PFSK-1 (cell line): Measurements from ENCODE around the gene FEZF2.

ENCODE experiments used
- FOXP2 ChIP-seq: optimal IDR thresholded peaks from 2 replicates; pipeline ENCODE3; 2011; ENCODE audit warnings: borderline replicate concordance, control low read depth, inconsistent platforms; ENCODE audit not compliant: insufficient read depth; ENCODE audit errors: extremely low read length, extremely low read depth
- POLR2AphosphoS5 ChIP-seq: IDR thresholded peaks from 2 replicates; pipeline ENCODE4 v1.6.1; 2012; ENCODE audit warnings: low read depth, mild to moderate bottlenecking, control low read depth, low read length, moderate library complexity
- REST ChIP-seq, 2 experiments: IDR thresholded peaks; 2 replicates each; pipeline versions ENCODE4 v1.6.1 to v1.8.0; 2011 to 2012; ENCODE audit warnings: low read depth in 2 of 2, low read length in 2 of 2, control low read depth in 1 of 2, inconsistent platforms in 1 of 2, mild to moderate bottlenecking in 1 of 2, moderate library complexity in 1 of 2; ENCODE audit not compliant: insufficient read depth in 1 of 2
- SIN3A ChIP-seq: IDR thresholded peaks from 2 replicates; pipeline ENCODE4 v1.6.1; 2012; ENCODE audit warnings: mild to moderate bottlenecking, low read length, moderate library complexity, borderline replicate concordance; ENCODE audit not compliant: insufficient read depth
- TAF1 ChIP-seq: IDR thresholded peaks from 2 replicates; pipeline ENCODE4 v1.6.1; 2012; ENCODE audit warnings: low read length, control low read depth, borderline replicate concordance; ENCODE audit not compliant: insufficient read depth

FEZF2 gene

GRCh38 chr3:62413687-62414086 is 40.3 kb upstream of the FEZF2 start:
- TF ChIP-seq REST (IDR thresholded peaks at IDR 0.05; ENCODE audit: insufficient read depth in 1 of 2, low read depth in 2 of 2, low read length in 2 of 2) (no peak), SIN3A (no peak), TAF1 (no peak), FOXP2 (no peak), POLR2AphosphoS5 (no peak)

- TF ChIP-seq POLR2AphosphoS5: no peak
- TF ChIP-seq TAF1: no peak
- no peak for TF ChIP-seq REST (IDR thresholded peaks at IDR 0.05; ENCODE audit: insufficient read depth in 1 of 2, low read depth in 2 of 2, low read length in 2 of 2)
- no peak for TF ChIP-seq FOXP2
- TF ChIP-seq SIN3A: no peak
Observed at GRCh38 chr3:62406945-62407344, 33.6 kb upstream of the FEZF2 start.

GRCh38 chr3:62405566-62405965 is 32.2 kb upstream of the FEZF2 start:
- no peak for TF ChIP-seq FOXP2
- TF ChIP-seq REST (IDR thresholded peaks at IDR 0.05; ENCODE audit: insufficient read depth in 1 of 2, low read depth in 2 of 2, low read length in 2 of 2): no peak
- TF ChIP-seq SIN3A: no peak
- TF ChIP-seq POLR2AphosphoS5: no peak
- no peak for TF ChIP-seq TAF1

GRCh38 chr3:62405135-62405534 is 31.8 kb upstream of the FEZF2 start:
- TF ChIP-seq FOXP2 (no peak), POLR2AphosphoS5 (no peak), TAF1 (no peak), REST (IDR thresholded peaks at IDR 0.05; ENCODE audit: insufficient read depth in 1 of 2, low read depth in 2 of 2, low read length in 2 of 2) (no peak)

- TF ChIP-seq POLR2AphosphoS5 (no peak), TAF1 (no peak), REST (IDR thresholded peaks at IDR 0.05; ENCODE audit: insufficient read depth in 1 of 2, low read depth in 2 of 2, low read length in 2 of 2) (no peak), FOXP2 (no peak), SIN3A (no peak)
Observed at GRCh38 chr3:62404321-62404720, 31.0 kb upstream of the FEZF2 start.
